NCI-H2196 (cell line): ENCODE measurements around the gene DLG2.
"Not testable (repeated sequence)": the region's sequence is repeated elsewhere in the genome, so short reads cannot be mapped to it uniquely, and the experiment has no call there.

Experiments used
- DNase-seq: peaks from one replicate; lab custom pipeline; 2025; ENCODE audit not compliant: unreplicated experiment; lab: John Stamatoyannopoulos, UW

DLG2 gene

GRCh38 chr11:85475660-85476517 is 151.3 kb downstream of the DLG2 start:
- DNase-seq: no peak

- DNase-seq: no peak
Observed at GRCh38 chr11:85472953-85473352, 154.2 kb downstream of the DLG2 start.

DNA sequence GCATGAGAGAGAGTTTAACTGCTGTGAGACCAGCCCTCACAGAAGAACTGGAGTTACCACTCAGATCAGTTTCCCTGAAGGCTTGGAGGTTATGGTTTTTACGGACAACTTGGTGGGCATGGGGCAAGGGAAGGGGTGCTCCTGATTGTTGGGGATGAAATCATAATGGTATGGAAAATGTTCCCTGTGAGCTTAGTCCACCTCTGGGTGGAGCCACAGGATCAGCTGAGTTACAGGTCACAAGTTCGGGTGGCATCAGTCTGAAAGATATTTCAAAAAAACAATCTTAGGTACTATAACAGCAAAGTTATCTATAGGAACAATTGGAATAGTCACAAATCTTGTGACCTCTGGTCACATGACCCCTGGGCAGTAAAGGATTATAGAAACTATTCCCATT is 162.9 kb downstream of the DLG2 start:
- no peak for DNase-seq

DNA sequence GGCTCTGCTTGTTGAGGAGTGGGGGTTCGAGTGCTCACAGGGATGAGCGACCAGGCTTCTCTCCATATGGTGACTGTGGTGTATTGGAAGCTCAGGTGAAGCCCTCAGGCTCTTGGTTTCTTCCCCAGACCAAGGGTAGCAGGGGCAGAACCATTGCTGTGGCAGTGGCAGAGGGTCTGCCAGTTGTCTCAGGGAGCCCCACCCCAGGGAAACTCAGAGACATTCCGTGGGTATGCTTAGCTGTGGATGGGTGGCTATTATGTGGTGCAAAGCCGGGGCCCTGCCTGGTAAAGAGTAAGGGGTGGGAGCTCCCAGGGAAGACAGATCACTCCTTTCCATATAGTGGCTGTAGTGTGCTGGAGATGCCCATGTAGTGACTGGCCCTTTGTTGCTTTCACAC is 167.8 kb downstream of the DLG2 start:
- DNase-seq: no peak

- no peak for DNase-seq
Observed at GRCh38 chr11:85444479-85444878, 182.7 kb downstream of the DLG2 start.

- DNase-seq: no peak
Observed at GRCh38 chr11:85440273-85440672, 186.9 kb downstream of the DLG2 start.

GRCh38 chr11:85438328-85438727 is 188.8 kb downstream of the DLG2 start:
- no peak for DNase-seq

GRCh38 chr11:85431319-85431718 is 195.8 kb downstream of the DLG2 start:
- DNase-seq: no peak

GRCh38 chr11:85423794-85424193 is 203.3 kb downstream of the DLG2 start:
- no peak for DNase-seq

GRCh38 chr11:85423316-85423715 is 203.8 kb downstream of the DLG2 start:
- no peak for DNase-seq

- DNase-seq: no peak
Observed at GRCh38 chr11:85414175-85414574, 213.0 kb downstream of the DLG2 start.

DNA sequence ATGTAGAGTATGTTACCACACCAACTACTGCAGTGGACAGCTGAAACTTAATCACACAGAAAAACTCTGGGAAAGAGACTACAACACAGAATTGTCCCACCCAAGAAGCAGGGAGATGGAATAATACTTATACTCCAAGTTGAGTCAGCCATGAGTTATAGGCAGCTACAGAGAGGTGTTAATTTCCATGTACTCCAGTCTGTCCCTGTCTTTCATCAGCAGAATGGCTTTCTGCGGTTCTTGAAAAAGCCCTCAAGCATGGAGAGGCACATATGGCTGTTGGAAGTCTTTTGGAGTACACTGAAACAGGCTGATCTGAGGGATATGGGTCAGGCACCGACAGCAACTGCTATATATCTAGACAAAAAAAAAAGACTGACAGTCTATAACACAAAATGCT is 219.5 kb downstream of the DLG2 start:
- DNase-seq: no peak

GRCh38 chr11:85406841-85407240 is 220.3 kb downstream of the DLG2 start:
- no peak for DNase-seq

DNA sequence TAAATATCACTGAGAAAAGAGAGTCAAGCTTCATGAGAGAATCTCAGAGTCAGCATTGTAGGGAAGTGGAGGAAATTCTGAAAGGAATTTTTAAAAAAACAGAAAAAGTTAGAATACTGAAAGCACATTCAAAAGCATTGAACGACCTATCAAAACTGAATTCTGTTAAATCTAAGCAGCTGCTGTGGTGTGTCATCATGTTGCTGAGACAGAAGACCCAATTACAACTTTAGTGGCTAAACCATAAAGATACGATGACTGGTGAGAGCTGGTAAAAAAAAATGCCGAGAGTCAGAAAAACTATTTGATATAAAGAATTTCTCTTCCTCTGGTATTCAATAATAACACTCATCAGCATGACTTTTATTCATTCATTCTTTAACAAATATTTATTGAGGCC is 220.8 kb downstream of the DLG2 start:
- no peak for DNase-seq

GRCh38 chr11:85395515-85396055 is 231.6 kb downstream of the DLG2 start:
- DNase-seq: not testable (repeated sequence)

- DNase-seq: no peak
Observed at GRCh38 chr11:85394283-85394682, 232.9 kb downstream of the DLG2 start.

DNA sequence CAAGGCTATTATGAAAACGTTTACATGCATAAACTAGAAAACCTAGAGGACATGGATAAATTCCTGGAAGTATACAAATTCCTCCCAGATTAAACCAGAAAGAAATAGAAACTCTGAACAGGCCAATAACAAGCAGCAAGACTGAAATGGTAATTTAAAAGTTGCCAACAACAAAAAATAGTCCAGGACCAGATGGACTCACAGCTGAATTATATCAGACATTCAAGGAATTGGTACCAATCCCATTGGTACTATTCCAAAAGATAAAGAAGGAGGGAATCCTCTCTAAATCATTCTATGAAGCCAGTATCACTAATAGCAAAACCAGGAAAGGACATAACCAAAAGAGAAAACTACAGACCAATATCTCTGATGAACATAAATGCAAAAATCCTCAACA is 236.0 kb downstream of the DLG2 start:
- DNase-seq: no peak

DNA sequence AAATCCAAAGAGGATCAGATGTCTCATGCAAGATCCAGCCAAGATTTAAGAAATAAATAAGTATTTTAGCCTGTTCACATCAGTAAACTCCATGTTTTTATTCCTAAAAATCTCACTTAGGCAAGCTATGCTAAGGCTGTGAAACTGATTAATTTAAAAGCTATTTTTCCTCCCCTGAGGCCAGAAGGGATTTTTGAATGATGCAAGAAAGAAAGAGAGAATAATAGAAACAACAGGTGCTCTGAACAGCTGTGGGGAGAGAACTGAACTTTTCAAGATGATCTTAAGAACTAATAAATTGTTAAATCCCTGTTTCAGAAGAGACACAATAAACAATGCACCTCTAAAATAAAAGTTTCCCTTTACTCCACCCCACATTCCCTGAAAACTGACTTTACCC is 241.6 kb downstream of the DLG2 start:
- DNase-seq: no peak

DNA sequence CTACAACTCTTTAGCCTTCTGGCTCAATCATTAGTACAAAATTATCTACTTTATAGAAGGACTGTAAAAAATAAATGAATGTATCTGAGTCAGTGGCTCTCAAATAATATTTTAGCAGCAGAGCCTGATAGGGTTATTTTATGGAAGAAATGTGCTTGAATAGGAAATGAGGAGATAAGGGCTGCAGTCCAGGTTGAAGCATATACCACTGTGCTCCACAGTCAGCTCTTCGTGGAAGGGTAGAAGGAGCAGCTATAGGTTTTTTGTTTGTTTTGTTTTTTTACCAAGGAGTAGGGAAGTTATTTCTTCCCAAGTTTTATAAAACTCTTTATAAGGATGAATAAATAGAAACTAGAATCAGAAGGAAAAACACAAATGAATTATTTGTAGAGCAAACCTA is 242.0 kb downstream of the DLG2 start:
- no peak for DNase-seq

GRCh38 chr11:85379066-85379465 is 248.1 kb downstream of the DLG2 start:
- no peak for DNase-seq

DNA sequence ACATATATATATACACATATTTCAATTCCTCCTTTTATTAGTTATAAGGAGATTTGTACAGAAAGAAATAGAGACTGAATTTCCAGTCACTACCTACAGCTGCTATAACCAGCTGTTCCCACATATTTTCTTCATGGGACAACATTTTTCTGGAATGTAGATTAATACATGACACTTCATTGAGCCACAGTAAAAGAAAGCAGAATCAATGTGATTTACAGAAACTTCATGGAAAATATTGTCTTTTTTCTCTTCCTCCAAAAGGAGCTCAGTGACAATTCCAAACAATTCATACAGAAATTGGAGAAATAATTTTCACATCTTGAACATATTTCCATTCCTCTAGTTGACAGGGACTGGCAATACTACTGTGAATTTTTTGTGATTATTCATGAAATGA is 249.2 kb downstream of the DLG2 start:
- no peak for DNase-seq

DNA sequence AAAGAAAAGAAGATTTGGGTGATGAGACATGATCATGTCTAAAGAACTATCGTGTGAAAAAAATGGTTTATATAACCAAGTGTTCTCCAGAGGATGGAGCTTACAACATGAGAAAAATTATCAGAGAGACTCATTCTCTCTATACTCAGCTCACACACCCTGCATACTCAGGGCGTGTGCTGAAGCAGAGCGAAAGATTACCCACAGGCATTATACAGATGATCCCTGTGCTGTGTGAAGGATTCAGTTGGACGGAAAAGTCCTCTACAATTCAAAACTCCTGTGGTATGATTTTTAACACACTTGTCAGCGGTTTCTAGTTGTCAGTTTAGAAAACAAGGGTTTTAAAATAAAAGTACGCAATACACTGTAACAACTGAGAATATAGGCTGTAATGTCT is 267.3 kb downstream of the DLG2 start:
- no peak for DNase-seq

- DNase-seq: no peak
Observed at GRCh38 chr11:85355921-85356320, 271.2 kb downstream of the DLG2 start.
